CD4-positive, CD25-positive, alpha-beta regulatory T cell (primary cell): ENCODE data around the gene TMEM59. TPM values are rescaled to one million over a fixed set of nuclear protein-coding genes. Genes with fewer than 3 reads are reported as not detected.
A peak's percentile ranks its signal among the peaks of the same experiment; 100 is the strongest.
"Not testable (repeated sequence)": the region's sequence is repeated elsewhere in the genome, so short reads cannot be mapped to it uniquely, and the experiment has no call there.

ENCODE experiments used
- ATAC-seq, 2 donors: fragments of 150-1000 bp; cut with Tn5 transposase; one replicate each; pipeline ENCODE4 v1.10.0; 2021; ENCODE audit warnings: low read depth in 2 of 2, moderate number of reproducible peaks in 2 of 2, moderate library complexity in 1 of 2
- DNase-seq, 3 donors: peaks; one replicate each; pipeline versions ENCODE4 v3.0.0 to v3.0.0-alpha.2; 2012 to 2022; ENCODE audit warnings: mixed read lengths in 1 of 3
- H3K27ac ChIP-seq: one replicate; pipeline ENCODE4 v1.7.0; 2013; ENCODE audit warnings: mild to moderate bottlenecking, low read length; ENCODE audit not compliant: insufficient read depth, poor library complexity, severe bottlenecking
- H3K27me3 ChIP-seq: one replicate; pipeline ENCODE4 v1.7.0; 2013; ENCODE audit warnings: low read length; ENCODE audit not compliant: control insufficient read depth, insufficient read depth
- H3K36me3 ChIP-seq: one replicate; pipeline ENCODE4 v1.7.0; 2013; ENCODE audit warnings: mild to moderate bottlenecking, low read length, moderate library complexity; ENCODE audit not compliant: control insufficient read depth, insufficient read depth
- H3K4me1 ChIP-seq: 2 replicates; pipeline ENCODE4 v1.7.0; 2013; ENCODE audit warnings: mild to moderate bottlenecking, low read length; ENCODE audit not compliant: insufficient read depth, control insufficient read depth, poor library complexity, severe bottlenecking
- H3K4me3 ChIP-seq: one replicate; pipeline ENCODE4 v1.7.0; 2013; ENCODE audit warnings: low read depth, mild to moderate bottlenecking, low read length, moderate library complexity
- H3K9me3 ChIP-seq, 2 experiments: 1 replicate in 1 of 2; 2 replicates in 1 of 2; pipeline ENCODE4 v1.7.0; 2013; ENCODE audit warnings: low read length in 2 of 2, mild to moderate bottlenecking in 1 of 2, moderate library complexity in 1 of 2; ENCODE audit not compliant: control insufficient read depth in 2 of 2
- H3K27ac Mint-ChIP-seq, 3 donors: one replicate each; pipeline ENCODE4 v1.8.0; 2020 to 2022; ENCODE audit warnings: mild to moderate bottlenecking in 3 of 3, mixed read lengths in 3 of 3, moderate library complexity in 2 of 3
- H3K27me3 Mint-ChIP-seq: one replicate; pipeline ENCODE4 v1.8.0; 2022; ENCODE audit warnings: mild to moderate bottlenecking, mixed read lengths
- H3K36me3 Mint-ChIP-seq: one replicate; pipeline ENCODE4 v1.8.0; 2020; ENCODE audit warnings: mixed read lengths
- H3K4me1 Mint-ChIP-seq, 4 donors: one replicate each; pipeline ENCODE4 v1.8.0; 2020 to 2022; ENCODE audit warnings: mixed read lengths in 4 of 4, mild to moderate bottlenecking in 1 of 4
- H3K4me3 Mint-ChIP-seq, 4 donors: one replicate each; pipeline ENCODE4 v1.8.0; 2020 to 2022; ENCODE audit warnings: mild to moderate bottlenecking in 4 of 4, mixed read lengths in 4 of 4, moderate library complexity in 3 of 4
- H3K9me3 Mint-ChIP-seq, 7 donors: one replicate each; pipeline ENCODE4 v1.8.0; 2020 to 2022; ENCODE audit warnings: mixed read lengths in 7 of 7, mild to moderate bottlenecking in 3 of 7, moderate library complexity in 2 of 7
- polyA plus RNA-seq, 4 donors: library from polyadenylated mRNA; unstranded; fragments of 300-500 nt; fragmentation: Illumina TruSeq; gene quantifications; one replicate each; pipeline ENCODE4 v1.2.3, GENCODE V29; 2021
- total RNA-seq: library from RNA; stranded (reverse); gene quantifications from one replicate; pipeline ENCODE4 v1.2.3, GENCODE V29; 2022

The TMEM59 gene
- total and polyA plus RNA-seq, 5 donors from 2014 or later, result 180 to 863 (median 680) TPM

- Mint-ChIP-seq H3K27me3 (peaks cover 8% of the 10 kb centered on the region), H3K9me3 (peaks cover 0 to 4% (median 0%) of the 10 kb centered on the region in 7 donors), H3K4me3 (no peak overlapping the region), H3K36me3 (no peaks in the 10 kb centered on the region), H3K4me1 (no peaks in the 10 kb centered on the region), H3K27ac (peak overlapping the region in 1 of 3 donors; percentile 81)
- Histone ChIP-seq H3K9me3 (no peaks in the 10 kb centered on the region), H3K27ac (no peak overlapping the region), H3K36me3 (no peaks in the 10 kb centered on the region), H3K4me3 (no peak overlapping the region), H3K4me1 (no peaks in the 10 kb centered on the region), H3K27me3 (no peaks in the 10 kb centered on the region)
- ATAC-seq, result no peak
- no peak for DNase-seq
Measured at GRCh38 chr1:54009406-54009805, 43.6 kb downstream of the TMEM59 start.

- no peaks in the 10 kb centered on the region for H3K27me3 ChIP-seq
- no peaks in the 10 kb centered on the region for H3K36me3 ChIP-seq
- H3K9me3 Mint-ChIP-seq, result peaks cover 0 to 4% (median 0%) of the 10 kb centered on the region in 7 donors
- DNase-seq (no peak), ATAC-seq (no peak)
- H3K27ac ChIP-seq, result no peak overlapping the region
- no peaks in the 10 kb centered on the region for H3K4me1 ChIP-seq
- peaks cover 8% of the 10 kb centered on the region for H3K27me3 Mint-ChIP-seq
- no peaks in the 10 kb centered on the region for H3K4me1 Mint-ChIP-seq
- H3K36me3 Mint-ChIP-seq, result no peaks in the 10 kb centered on the region
- no peak overlapping the region for H3K4me3 Mint-ChIP-seq
- H3K4me3 ChIP-seq, result no peak overlapping the region
- no peaks in the 10 kb centered on the region for H3K9me3 ChIP-seq
- no peak overlapping the region for H3K27ac Mint-ChIP-seq
Measured at GRCh38 chr1:54008876-54009275, 44.1 kb downstream of the TMEM59 start.

- Histone ChIP-seq H3K27me3 (no peaks in the 10 kb centered on the region), H3K9me3 (no peaks in the 10 kb centered on the region), H3K4me1 (no peaks in the 10 kb centered on the region), H3K36me3 (no peaks in the 10 kb centered on the region), H3K4me3 (no peak overlapping the region), H3K27ac (no peak overlapping the region)
- Mint-ChIP-seq H3K36me3 (no peaks in the 10 kb centered on the region), H3K9me3 (peaks cover 0 to 4% (median 0%) of the 10 kb centered on the region in 7 donors), H3K4me1 (no peaks in the 10 kb centered on the region), H3K27ac (no peak overlapping the region), H3K4me3 (no peak overlapping the region), H3K27me3 (peaks cover 4% of the 10 kb centered on the region)
- DNase-seq (no peak), ATAC-seq (no peak)
Measured at GRCh38 chr1:54007613-54008012, 45.4 kb downstream of the TMEM59 start.

- Histone ChIP-seq H3K4me3 (no peak overlapping the region), H3K27ac (no peak overlapping the region), H3K9me3 (no peaks in the 10 kb centered on the region), H3K27me3 (no peaks in the 10 kb centered on the region), H3K4me1 (no peaks in the 10 kb centered on the region), H3K36me3 (no peaks in the 10 kb centered on the region)
- H3K4me1 Mint-ChIP-seq, result no peaks in the 10 kb centered on the region
- peaks cover 4% of the 10 kb centered on the region for H3K27me3 Mint-ChIP-seq
- DNase-seq, result no peak
- no peak for ATAC-seq
- no peak overlapping the region for H3K27ac Mint-ChIP-seq
- H3K9me3 Mint-ChIP-seq, result peaks cover 0 to 4% (median 0%) of the 10 kb centered on the region in 7 donors
- no peak overlapping the region for H3K4me3 Mint-ChIP-seq
- H3K36me3 Mint-ChIP-seq, result no peaks in the 10 kb centered on the region
Measured at GRCh38 chr1:54006508-54006907, 46.5 kb downstream of the TMEM59 start.

- H3K4me1 Mint-ChIP-seq, result no peaks in the 10 kb centered on the region
- H3K27me3 Mint-ChIP-seq, result no peaks in the 10 kb centered on the region
- peaks cover 0 to 2% (median 0%) of the 10 kb centered on the region in 7 donors for H3K9me3 Mint-ChIP-seq
Measured at GRCh38 chr1:54004481-54005049, 48.4 kb downstream of the TMEM59 start.

GRCh38 chr1:54003750-54004480 is 49.1 kb downstream of the TMEM59 start:
- H3K4me1 ChIP-seq, H3K27me3 ChIP-seq, H3K4me3 Mint-ChIP-seq, H3K4me1 Mint-ChIP-seq, ATAC-seq, DNase-seq, H3K27me3 Mint-ChIP-seq, H3K4me3 ChIP-seq, H3K36me3 ChIP-seq, H3K9me3 Mint-ChIP-seq, H3K27ac ChIP-seq, H3K36me3 Mint-ChIP-seq, H3K9me3 ChIP-seq, H3K27ac Mint-ChIP-seq: not testable (repeated sequence)

More at GRCh38 chr1:54004481-54005049, 48.4 kb downstream of the TMEM59 start:
- Histone ChIP-seq H3K4me3 (no peak overlapping the region), H3K9me3 (no peaks in the 10 kb centered on the region), H3K4me1 (no peaks in the 10 kb centered on the region), H3K36me3 (no peaks in the 10 kb centered on the region), H3K27ac (no peak overlapping the region), H3K27me3 (no peaks in the 10 kb centered on the region)
- Mint-ChIP-seq H3K27ac (no peak overlapping the region), H3K4me3 (no peak overlapping the region), H3K36me3 (no peaks in the 10 kb centered on the region)
- ATAC-seq (no peak), DNase-seq (no peak)

- no peak overlapping the region for H3K4me3 Mint-ChIP-seq
- no peaks in the 10 kb centered on the region for H3K4me1 Mint-ChIP-seq
- DNase-seq, result no peak
- Histone ChIP-seq H3K36me3 (no peaks in the 10 kb centered on the region), H3K27me3 (no peaks in the 10 kb centered on the region), H3K4me1 (no peaks in the 10 kb centered on the region), H3K27ac (no peak overlapping the region), H3K4me3 (no peak overlapping the region), H3K9me3 (no peaks in the 10 kb centered on the region)
- H3K27me3 Mint-ChIP-seq, result no peaks in the 10 kb centered on the region
- ATAC-seq, result no peak
- H3K27ac Mint-ChIP-seq, result peak overlapping the region in 1 of 3 donors; percentile 59
- H3K9me3 Mint-ChIP-seq, result peaks cover 0 to 2% (median 0%) of the 10 kb centered on the region in 7 donors
- no peaks in the 10 kb centered on the region for H3K36me3 Mint-ChIP-seq
Measured at GRCh38 chr1:54003249-54003646, 49.8 kb downstream of the TMEM59 start.
